GM23338 (cell line): ENCODE results near the gene SIKE1. TPM values are rescaled to one million over a fixed set of nuclear protein-coding genes. Genes with fewer than 3 reads are reported as not detected.

Source experiments
- ATAC-seq: fragments of 200-7000 bp; cut with Tn5 transposase; 3 replicates; pipeline ENCODE4 v1.9.1; 2020
- DNase-seq: peaks from one replicate; pipeline ENCODE4 v3.0.0-alpha.2; 2015; ENCODE audit warnings: low spot score
- H2AFZ ChIP-seq: fragments of 200-600 bp; sonication (generic); 2 replicates; pipeline ENCODE4 v1.8.0; 2016; ENCODE audit warnings: antibody characterized with exemption, mild to moderate bottlenecking, moderate library complexity
- H3F3A ChIP-seq: fragments of 200-600 bp; sonication (generic); replicated peaks from 2 replicates; pipeline ENCODE4 v1.8.0; 2017; ENCODE audit warnings: antibody characterized with exemption, mixed run types, low read depth
- H3K27ac ChIP-seq: fragments of 200-600 bp; sonication (generic); 2 replicates; pipeline ENCODE4 v1.6.1; 2016; ENCODE audit warnings: low read depth
- H3K27me3 ChIP-seq: fragments of 200-600 bp; sonication (generic); 2 replicates; pipeline ENCODE4 v1.8.0; 2016; ENCODE audit warnings: mild to moderate bottlenecking, mixed run types, moderate library complexity; ENCODE audit not compliant: insufficient read depth
- H3K36me3 ChIP-seq: fragments of 200-600 bp; sonication (generic); 2 replicates; pipeline ENCODE4 v1.8.0; 2016; ENCODE audit warnings: mild to moderate bottlenecking; ENCODE audit not compliant: insufficient read depth
- H3K4me1 ChIP-seq: fragments of 200-600 bp; sonication (generic); 2 replicates; pipeline ENCODE4 v1.8.0; 2016; ENCODE audit warnings: mild to moderate bottlenecking, moderate library complexity; ENCODE audit not compliant: insufficient read depth
- H3K4me2 ChIP-seq: fragments of 200-600 bp; sonication (generic); 2 replicates; pipeline ENCODE4 v1.7.1; 2017; ENCODE audit warnings: mixed run types
- H3K4me3 ChIP-seq: fragments of 200-600 bp; sonication (generic); 2 replicates; pipeline ENCODE4 v1.6.1; 2016; ENCODE audit warnings: mixed run types
- H3K79me2 ChIP-seq: fragments of 200-600 bp; sonication (generic); replicated peaks from 2 replicates; pipeline ENCODE4 v1.8.0; 2017; ENCODE audit warnings: mild to moderate bottlenecking; ENCODE audit not compliant: insufficient read depth
- H3K9me2 ChIP-seq: fragments of 200-600 bp; sonication (generic); 2 replicates; pipeline ENCODE4 v1.8.0; 2017; ENCODE audit not compliant: insufficient read depth
- H4K20me1 ChIP-seq: fragments of 200-600 bp; sonication (generic); replicated peaks from 2 replicates; pipeline ENCODE4 v1.8.0; 2017; ENCODE audit warnings: mild to moderate bottlenecking; ENCODE audit not compliant: insufficient read depth
- H3K27ac Mint-ChIP-seq: 2 replicates; pipeline ENCODE4 v1.8.0; 2020; ENCODE audit warnings: inconsistent platforms, mild to moderate bottlenecking, moderate library complexity, mixed read lengths
- H3K27me3 Mint-ChIP-seq: 3 replicates; pipeline ENCODE4 v1.8.0; 2022; ENCODE audit warnings: low read depth, mild to moderate bottlenecking, moderate library complexity, mixed read lengths, inconsistent platforms; ENCODE audit not compliant: insufficient read depth, poor library complexity
- H3K36me3 Mint-ChIP-seq: 3 replicates; pipeline ENCODE4 v1.8.0; 2021; ENCODE audit warnings: low read depth, mild to moderate bottlenecking, inconsistent platforms, moderate library complexity, mixed read lengths
- H3K4me1 Mint-ChIP-seq: 3 replicates; pipeline ENCODE4 v1.8.0; 2020; ENCODE audit warnings: mild to moderate bottlenecking, inconsistent platforms, mixed read lengths
- H3K4me3 Mint-ChIP-seq: 3 replicates; pipeline ENCODE4 v1.8.0; 2021; ENCODE audit warnings: moderate library complexity, mild to moderate bottlenecking, inconsistent platforms, mixed read lengths
- H3K9me3 Mint-ChIP-seq: 3 replicates; pipeline ENCODE4 v1.8.0; 2020; ENCODE audit warnings: moderate library complexity, mild to moderate bottlenecking, inconsistent platforms, mixed read lengths
- CREB1 ChIP-seq: fragments of 250-450 bp; sonication (Bioruptor Pico); IDR thresholded peaks from 2 replicates; pipeline ENCODE4 v1.5.0; 2020; ENCODE audit warnings: low read depth, mild to moderate bottlenecking, moderate library complexity
- ETS1 ChIP-seq: IDR thresholded peaks from 2 replicates; pipeline ENCODE4 v1.6.1; 2016; ENCODE audit warnings: antibody characterized with exemption
- EZH2 ChIP-seq: fragments of 200-600 bp; sonication (generic); IDR thresholded peaks from one replicate; pipeline ENCODE4 v1.8.0; 2017; ENCODE audit warnings: antibody characterized with exemption, mild to moderate bottlenecking, low read depth; ENCODE audit not compliant: unreplicated experiment
- EZH2phosphoT487 ChIP-seq: fragments of 200-600 bp; sonication (generic); IDR thresholded peaks from one replicate; pipeline ENCODE4 v1.8.1; 2018; ENCODE audit warnings: antibody characterized with exemption; ENCODE audit not compliant: unreplicated experiment
- JUNB ChIP-seq: IDR thresholded peaks from one replicate; pipeline ENCODE4 v1.6.1; 2016; ENCODE audit warnings: antibody characterized with exemption; ENCODE audit not compliant: unreplicated experiment
- NANOG ChIP-seq: IDR thresholded peaks from 2 replicates; pipeline ENCODE4 v1.6.1; 2016; ENCODE audit warnings: antibody characterized with exemption, borderline replicate concordance
- POLR2AphosphoS5 ChIP-seq: IDR thresholded peaks from 2 replicates; pipeline ENCODE4 v1.6.1; 2016; ENCODE audit warnings: antibody characterized with exemption, low read depth
- REST ChIP-seq: IDR thresholded peaks from one replicate; pipeline ENCODE4 v1.6.1; 2018; ENCODE audit warnings: antibody characterized with exemption; ENCODE audit not compliant: unreplicated experiment
- STAT1 ChIP-seq: IDR thresholded peaks from one replicate; pipeline ENCODE4 v1.6.1; 2016; ENCODE audit warnings: antibody characterized with exemption; ENCODE audit not compliant: unreplicated experiment
- ZNF114 ChIP-seq: fragments of 250-450 bp; sonication (Bioruptor Pico); IDR thresholded peaks from 2 replicates; pipeline ENCODE4 v1.5.0; 2020; ENCODE audit warnings: mild to moderate bottlenecking, moderate library complexity
- ZNF331 ChIP-seq: fragments of 250-450 bp; sonication (Bioruptor Pico); IDR thresholded peaks from 2 replicates; pipeline ENCODE4 v1.5.0; 2020; ENCODE audit warnings: low read depth, mild to moderate bottlenecking, moderate library complexity
- long read RNA-seq: library from polyadenylated mRNA; unstranded; transcript quantifications from one replicate; pipeline ENCODE4 v2.0.0, GENCODE V29; 2020; ENCODE audit not compliant: unreplicated experiment
- polyA plus RNA-seq: library from polyadenylated mRNA; unstranded; fragments of >200 nt; fragmentation: Nextera tagmentation; extraction: Ambion mirVana; gene quantifications from 2 replicates; pipeline ENCODE4 v1.2.1, GENCODE V29; 2016
- total RNA-seq: library from RNA; depleted of rRNA; stranded (reverse); fragments of >200 nt; shearing (Covaris generic); gene quantifications from 2 replicates; pipeline ENCODE4 v1.2.3, GENCODE V29; 2014; rRNA removed
- TF ChIP-seq, protein P1 (sequence below): fragments of 250-450 bp; sonication (Bioruptor Pico); IDR thresholded peaks from 2 replicates; pipeline ENCODE4 v1.5.0; 2020; ENCODE audit warnings: mild to moderate bottlenecking, moderate library complexity

Gene SIKE1
- total RNA-seq = 74.0 and 90.4 TPM in 2 replicates
- 79.6 and 96.3 TPM in 2 replicates for polyA plus RNA-seq
- long read RNA-seq, full-length matches to known transcripts = 39 of 44 reads
- long read RNA-seq, partial matches to known transcripts = 2 of 44 reads
- long read RNA-seq, other reads (novel, unspliced or antisense) = 3 of 44 reads

DNA sequence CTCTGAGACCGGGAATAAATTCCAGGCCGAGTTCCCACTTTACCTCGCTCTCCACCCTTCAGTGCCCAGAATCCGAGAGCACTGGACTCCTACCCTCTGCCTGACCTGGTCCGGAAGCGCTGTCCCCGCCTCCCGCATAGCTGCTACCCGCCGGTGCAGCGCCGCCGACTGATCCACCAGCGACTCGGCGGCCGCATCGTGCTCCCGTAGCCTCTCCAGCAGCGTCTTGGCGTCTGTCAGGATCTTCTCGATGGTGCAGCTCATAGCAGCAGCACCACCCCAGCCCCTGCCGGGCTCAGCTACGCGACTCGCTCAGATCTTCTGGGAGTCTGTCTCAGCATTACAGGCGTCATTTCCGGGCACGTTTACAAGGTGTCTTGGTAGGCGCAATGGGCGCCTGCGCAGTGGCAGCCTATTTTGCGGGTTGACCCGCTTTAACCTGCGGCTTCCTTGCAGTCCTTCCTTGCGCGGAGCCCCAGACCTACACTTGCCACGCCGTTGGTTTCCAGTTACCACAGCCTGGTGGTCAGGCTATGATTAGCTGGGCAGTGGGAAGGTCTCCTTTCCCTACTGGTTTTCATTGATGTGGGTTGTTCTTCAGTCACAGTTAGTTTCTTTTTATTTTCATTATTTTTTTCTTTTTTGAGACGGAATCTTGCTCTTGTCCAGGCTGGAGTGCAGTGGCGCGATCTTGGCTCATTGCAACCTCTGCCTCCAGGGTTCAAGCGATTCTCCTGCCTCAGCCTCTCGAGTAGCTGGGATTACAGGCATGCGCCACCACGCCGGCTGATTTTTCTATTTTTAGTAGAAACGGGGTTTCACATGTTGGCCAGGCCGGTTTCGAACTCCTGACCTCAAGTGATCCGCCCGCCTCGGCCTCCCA lies at the start of gene SIKE1:
SIKE1 (minus strand) TSS at position 342 of the 883 bp plus-strand sequence; CDS start at position 264, 78 bp downstream.
- peak within 1 kb of the TSS; percentile 66 for H2AFZ ChIP-seq
- H3K27ac Mint-ChIP-seq = peak within 1 kb of the TSS; percentile 98
- peaks cover 31% of the 10 kb centered on the region for H3K36me3 Mint-ChIP-seq
- peak within 1 kb of the TSS; percentile 100 for H3K4me3 Mint-ChIP-seq
- peak within 1 kb of the TSS; percentile 84 for H3K4me2 ChIP-seq
- H3K27me3 ChIP-seq = peaks cover 10% of the 10 kb centered on the region; the same call in 1 of the 2 replicates
- peaks cover 2% of the 10 kb centered on the region; the same call in 2 of the 3 replicates for H3K4me1 Mint-ChIP-seq
- ATAC-seq (peak; percentile 99), DNase-seq (peak; percentile 99)
- H4K20me1 ChIP-seq = no peaks in the 10 kb centered on the region
- H3K36me3 ChIP-seq = peaks cover 24% of the 10 kb centered on the region
- peaks cover 4% of the 10 kb centered on the region for H3K27me3 Mint-ChIP-seq
- H3K27ac ChIP-seq = peak within 1 kb of the TSS; percentile 79
- no peaks in the 10 kb centered on the region; the same call in 2 of the 3 replicates for H3K9me3 Mint-ChIP-seq
- H3K9me2 ChIP-seq = no peaks in the 10 kb centered on the region
- peaks cover 5% of the 10 kb centered on the region; the same call in 1 of the 2 replicates for H3K4me1 ChIP-seq
- peak within 1 kb of the TSS; percentile 72 for H3K4me3 ChIP-seq
- no peaks in the 10 kb centered on the region for H3F3A ChIP-seq
- H3K79me2 ChIP-seq = peaks cover 27% of the 10 kb centered on the region
- TF ChIP-seq REST = no peak
- no peak for TF ChIP-seq JUNB
- TF ChIP-seq ZNF114 (CRISPR knock-in tag) = no peak; the same call in 1 of the 2 replicates
- peak; percentile 85 for TF ChIP-seq POLR2AphosphoS5
- TF ChIP-seq ZNF331 (CRISPR knock-in tag) = no peak
- TF ChIP-seq NANOG = no peak
- no peak for TF ChIP-seq STAT1
- TF ChIP-seq ETS1 = peak; percentile 66
- no peak for TF ChIP-seq EZH2phosphoT487
- TF ChIP-seq, protein P1, sequence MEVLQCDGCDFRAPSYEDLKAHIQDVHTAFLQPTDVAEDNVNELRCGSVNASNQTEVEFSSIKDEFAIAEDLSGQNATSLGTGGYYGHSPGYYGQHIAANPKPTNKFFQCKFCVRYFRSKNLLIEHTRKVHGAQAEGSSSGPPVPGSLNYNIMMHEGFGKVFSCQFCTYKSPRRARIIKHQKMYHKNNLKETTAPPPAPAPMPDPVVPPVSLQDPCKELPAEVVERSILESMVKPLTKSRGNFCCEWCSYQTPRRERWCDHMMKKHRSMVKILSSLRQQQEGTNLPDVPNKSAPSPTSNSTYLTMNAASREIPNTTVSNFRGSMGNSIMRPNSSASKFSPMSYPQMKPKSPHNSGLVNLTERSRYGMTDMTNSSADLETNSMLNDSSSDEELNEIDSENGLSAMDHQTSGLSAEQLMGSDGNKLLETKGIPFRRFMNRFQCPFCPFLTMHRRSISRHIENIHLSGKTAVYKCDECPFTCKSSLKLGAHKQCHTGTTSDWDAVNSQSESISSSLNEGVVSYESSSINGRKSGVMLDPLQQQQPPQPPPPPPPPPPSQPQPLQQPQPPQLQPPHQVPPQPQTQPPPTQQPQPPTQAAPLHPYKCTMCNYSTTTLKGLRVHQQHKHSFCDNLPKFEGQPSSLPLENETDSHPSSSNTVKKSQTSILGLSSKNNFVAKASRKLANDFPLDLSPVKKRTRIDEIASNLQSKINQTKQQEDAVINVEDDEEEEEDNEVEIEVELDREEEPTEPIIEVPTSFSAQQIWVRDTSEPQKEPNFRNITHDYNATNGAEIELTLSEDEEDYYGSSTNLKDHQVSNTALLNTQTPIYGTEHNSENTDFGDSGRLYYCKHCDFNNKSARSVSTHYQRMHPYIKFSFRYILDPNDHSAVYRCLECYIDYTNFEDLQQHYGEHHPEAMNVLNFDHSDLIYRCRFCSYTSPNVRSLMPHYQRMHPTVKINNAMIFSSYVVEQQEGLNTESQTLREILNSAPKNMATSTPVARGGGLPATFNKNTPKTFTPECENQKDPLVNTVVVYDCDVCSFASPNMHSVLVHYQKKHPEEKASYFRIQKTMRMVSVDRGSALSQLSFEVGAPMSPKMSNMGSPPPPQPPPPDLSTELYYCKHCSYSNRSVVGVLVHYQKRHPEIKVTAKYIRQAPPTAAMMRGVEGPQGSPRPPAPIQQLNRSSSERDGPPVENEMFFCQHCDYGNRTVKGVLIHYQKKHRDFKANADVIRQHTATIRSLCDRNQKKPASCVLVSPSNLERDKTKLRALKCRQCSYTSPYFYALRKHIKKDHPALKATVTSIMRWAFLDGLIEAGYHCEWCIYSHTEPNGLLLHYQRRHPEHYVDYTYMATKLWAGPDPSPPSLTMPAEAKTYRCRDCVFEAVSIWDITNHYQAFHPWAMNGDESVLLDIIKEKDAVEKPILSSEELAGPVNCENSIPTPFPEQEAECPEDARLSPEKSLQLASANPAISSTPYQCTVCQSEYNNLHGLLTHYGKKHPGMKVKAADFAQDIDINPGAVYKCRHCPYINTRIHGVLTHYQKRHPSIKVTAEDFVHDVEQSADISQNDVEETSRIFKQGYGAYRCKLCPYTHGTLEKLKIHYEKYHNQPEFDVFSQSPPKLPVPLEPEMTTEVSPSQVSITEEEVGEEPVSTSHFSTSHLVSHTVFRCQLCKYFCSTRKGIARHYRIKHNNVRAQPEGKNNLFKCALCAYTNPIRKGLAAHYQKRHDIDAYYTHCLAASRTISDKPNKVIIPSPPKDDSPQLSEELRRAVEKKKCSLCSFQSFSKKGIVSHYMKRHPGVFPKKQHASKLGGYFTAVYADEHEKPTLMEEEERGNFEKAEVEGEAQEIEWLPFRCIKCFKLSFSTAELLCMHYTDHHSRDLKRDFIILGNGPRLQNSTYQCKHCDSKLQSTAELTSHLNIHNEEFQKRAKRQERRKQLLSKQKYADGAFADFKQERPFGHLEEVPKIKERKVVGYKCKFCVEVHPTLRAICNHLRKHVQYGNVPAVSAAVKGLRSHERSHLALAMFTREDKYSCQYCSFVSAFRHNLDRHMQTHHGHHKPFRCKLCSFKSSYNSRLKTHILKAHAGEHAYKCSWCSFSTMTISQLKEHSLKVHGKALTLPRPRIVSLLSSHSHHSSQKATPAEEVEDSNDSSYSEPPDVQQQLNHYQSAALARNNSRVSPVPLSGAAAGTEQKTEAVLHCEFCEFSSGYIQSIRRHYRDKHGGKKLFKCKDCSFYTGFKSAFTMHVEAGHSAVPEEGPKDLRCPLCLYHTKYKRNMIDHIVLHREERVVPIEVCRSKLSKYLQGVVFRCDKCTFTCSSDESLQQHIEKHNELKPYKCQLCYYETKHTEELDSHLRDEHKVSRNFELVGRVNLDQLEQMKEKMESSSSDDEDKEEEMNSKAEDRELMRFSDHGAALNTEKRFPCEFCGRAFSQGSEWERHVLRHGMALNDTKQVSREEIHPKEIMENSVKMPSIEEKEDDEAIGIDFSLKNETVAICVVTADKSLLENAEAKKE (CRISPR knock-in tag) = no peak
- no peak for TF ChIP-seq EZH2
- TF ChIP-seq CREB1 = peak; percentile 94
